ENCODE results near the gene CPNE2. TPM values are rescaled to one million over a fixed set of nuclear protein-coding genes. Genes with fewer than 3 reads are reported as not detected.
A peak's percentile ranks its signal among the peaks of the same experiment; 100 is the strongest.

CPNE2 gene
- total and polyA plus RNA-seq, 4 donors, result 6.8 to 14.6 (median 11.0) TPM

DNA sequence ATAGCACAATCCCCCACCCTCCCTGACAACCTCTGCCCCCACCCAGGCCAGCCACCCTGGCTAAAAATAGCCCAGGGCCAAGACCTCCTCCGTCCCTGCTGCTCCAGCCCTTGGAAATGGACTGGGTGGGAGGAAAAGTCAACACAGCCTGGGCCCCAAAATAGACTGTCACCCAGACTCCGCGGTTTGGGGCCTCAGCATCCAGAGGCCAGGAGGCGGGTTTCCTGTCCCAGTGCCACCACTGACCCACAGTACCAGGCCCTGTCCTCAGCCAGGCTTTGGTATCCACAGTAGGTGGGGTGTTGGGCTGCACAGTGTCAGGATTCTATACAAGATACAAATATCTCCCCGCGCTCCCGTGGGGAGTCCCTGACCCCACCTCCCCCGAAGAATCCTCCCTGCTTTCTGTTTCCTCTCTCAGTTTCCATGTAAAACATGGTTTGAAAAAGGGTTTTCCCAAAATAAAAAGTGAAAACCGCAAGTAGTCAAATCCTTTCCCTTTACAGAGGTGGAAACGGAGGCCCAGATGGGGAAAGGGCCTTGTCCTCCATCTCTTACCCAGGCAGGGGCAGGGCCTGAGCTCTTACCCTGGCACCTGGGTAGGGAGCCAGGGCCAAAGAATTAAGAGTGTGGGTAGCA is 20.1 kb downstream of the CPNE2 start:
- WGBS, result 73% methylated on average over 10 of the region's 10 CpGs

DNA sequence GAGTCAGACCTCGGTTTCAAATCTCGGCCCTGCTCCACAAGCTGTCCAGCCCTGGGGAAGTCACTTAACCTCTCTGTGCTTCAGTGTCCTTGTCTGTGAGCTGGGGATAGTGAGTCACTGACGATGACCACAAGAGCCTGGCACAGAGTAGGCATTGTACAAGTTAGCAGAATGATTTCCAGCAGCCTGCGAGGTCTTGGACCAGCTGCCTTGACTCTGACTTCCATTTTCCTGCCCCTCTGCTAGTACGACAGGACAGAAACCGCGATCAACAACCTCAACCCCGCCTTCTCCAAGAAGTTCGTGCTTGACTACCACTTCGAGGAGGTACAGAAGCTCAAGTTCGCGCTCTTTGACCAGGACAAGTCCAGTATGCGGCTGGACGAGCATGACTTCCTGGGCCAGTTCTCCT is 20.7 kb downstream of the CPNE2 start:
- no peaks in the 10 kb centered on the region for H3K9me3 ChIP-seq (ENCODE audit: control insufficient read depth in 4 of 4, low read length in 3 of 4)
- 89% methylated on average over 14 of the region's 14 CpGs for WGBS
- TF ChIP-seq NR2F2 (IDR thresholded peaks at IDR 0.05), result no peak
- TF ChIP-seq GABPA (IDR thresholded peaks at IDR 0.05 in 1 of 2, conservative IDR thresholded peaks at IDR 0.05 in 1 of 2), result no peak
- no peak for TF ChIP-seq EGR1 (IDR thresholded peaks at IDR 0.05; ENCODE audit: low read depth in 2 of 2)
- no peak for TF ChIP-seq YY1 (IDR thresholded peaks at IDR 0.05)
- TF ChIP-seq, protein P1, sequence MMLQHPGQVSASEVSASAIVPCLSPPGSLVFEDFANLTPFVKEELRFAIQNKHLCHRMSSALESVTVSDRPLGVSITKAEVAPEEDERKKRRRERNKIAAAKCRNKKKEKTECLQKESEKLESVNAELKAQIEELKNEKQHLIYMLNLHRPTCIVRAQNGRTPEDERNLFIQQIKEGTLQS (IDR thresholded peaks at IDR 0.05), result no peak
- TF ChIP-seq SP1 (IDR thresholded peaks at IDR 0.05), result no peak
- TF ChIP-seq FOXA1 (IDR thresholded peaks at IDR 0.05), result no peak
- TF ChIP-seq FOXA2 (IDR thresholded peaks at IDR 0.05), result no peak
- no peak for TF ChIP-seq HNF4G (IDR thresholded peaks at IDR 0.05)
- TF ChIP-seq RAD21 (IDR thresholded peaks at IDR 0.05), result no peak
- TF ChIP-seq, protein P2, sequence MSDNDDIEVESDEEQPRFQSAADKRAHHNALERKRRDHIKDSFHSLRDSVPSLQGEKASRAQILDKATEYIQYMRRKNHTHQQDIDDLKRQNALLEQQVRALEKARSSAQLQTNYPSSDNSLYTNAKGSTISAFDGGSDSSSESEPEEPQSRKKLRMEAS (IDR thresholded peaks at IDR 0.05), result no peak
- TF ChIP-seq RXRA (IDR thresholded peaks at IDR 0.05), result no peak
- no peak for TF ChIP-seq JUND (IDR thresholded peaks at IDR 0.05)
- TF ChIP-seq, protein P3, sequence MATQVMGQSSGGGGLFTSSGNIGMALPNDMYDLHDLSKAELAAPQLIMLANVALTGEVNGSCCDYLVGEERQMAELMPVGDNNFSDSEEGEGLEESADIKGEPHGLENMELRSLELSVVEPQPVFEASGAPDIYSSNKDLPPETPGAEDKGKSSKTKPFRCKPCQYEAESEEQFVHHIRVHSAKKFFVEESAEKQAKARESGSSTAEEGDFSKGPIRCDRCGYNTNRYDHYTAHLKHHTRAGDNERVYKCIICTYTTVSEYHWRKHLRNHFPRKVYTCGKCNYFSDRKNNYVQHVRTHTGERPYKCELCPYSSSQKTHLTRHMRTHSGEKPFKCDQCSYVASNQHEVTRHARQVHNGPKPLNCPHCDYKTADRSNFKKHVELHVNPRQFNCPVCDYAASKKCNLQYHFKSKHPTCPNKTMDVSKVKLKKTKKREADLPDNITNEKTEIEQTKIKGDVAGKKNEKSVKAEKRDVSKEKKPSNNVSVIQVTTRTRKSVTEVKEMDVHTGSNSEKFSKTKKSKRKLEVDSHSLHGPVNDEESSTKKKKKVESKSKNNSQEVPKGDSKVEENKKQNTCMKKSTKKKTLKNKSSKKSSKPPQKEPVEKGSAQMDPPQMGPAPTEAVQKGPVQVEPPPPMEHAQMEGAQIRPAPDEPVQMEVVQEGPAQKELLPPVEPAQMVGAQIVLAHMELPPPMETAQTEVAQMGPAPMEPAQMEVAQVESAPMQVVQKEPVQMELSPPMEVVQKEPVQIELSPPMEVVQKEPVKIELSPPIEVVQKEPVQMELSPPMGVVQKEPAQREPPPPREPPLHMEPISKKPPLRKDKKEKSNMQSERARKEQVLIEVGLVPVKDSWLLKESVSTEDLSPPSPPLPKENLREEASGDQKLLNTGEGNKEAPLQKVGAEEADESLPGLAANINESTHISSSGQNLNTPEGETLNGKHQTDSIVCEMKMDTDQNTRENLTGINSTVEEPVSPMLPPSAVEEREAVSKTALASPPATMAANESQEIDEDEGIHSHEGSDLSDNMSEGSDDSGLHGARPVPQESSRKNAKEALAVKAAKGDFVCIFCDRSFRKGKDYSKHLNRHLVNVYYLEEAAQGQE (IDR thresholded peaks at IDR 0.05), result no peak
- no peak overlapping the region for H3K4me3 ChIP-seq (ENCODE audit: low read depth in 1 of 3, low read length in 3 of 3)
- H3K4me1 ChIP-seq (ENCODE audit: control insufficient read depth in 4 of 4, insufficient read depth in 4 of 4, low read length in 3 of 4), result peaks cover 0 to 5% (median 0%) of the 10 kb centered on the region in 4 donors
- H3K27me3 ChIP-seq (ENCODE audit: control insufficient read depth in 4 of 4, insufficient read depth in 4 of 4, low read length in 3 of 4), result no peaks in the 10 kb centered on the region
- H3K9ac ChIP-seq (ENCODE audit: low read depth in 1 of 2, low read length in 2 of 2), result no peak overlapping the region
- no peak for DNase-seq (ENCODE audit: low spot score)
- no peaks in the 10 kb centered on the region for H3K36me3 ChIP-seq (ENCODE audit: control insufficient read depth in 4 of 4, insufficient read depth in 3 of 4, low read depth in 1 of 4, low read length in 3 of 4)
- no peak overlapping the region for H3K27ac ChIP-seq (ENCODE audit: low read depth in 1 of 2, low read length in 2 of 2)

More for the DNA sequence above, 20.1 kb downstream of the CPNE2 start:
- Histone ChIP-seq H3K27me3 (ENCODE audit: control insufficient read depth in 4 of 4, insufficient read depth in 4 of 4, low read length in 3 of 4) (no peaks in the 10 kb centered on the region), H3K36me3 (ENCODE audit: control insufficient read depth in 4 of 4, insufficient read depth in 3 of 4, low read depth in 1 of 4, low read length in 3 of 4) (no peaks in the 10 kb centered on the region), H3K9me3 (ENCODE audit: control insufficient read depth in 4 of 4, low read length in 3 of 4) (no peaks in the 10 kb centered on the region), H3K9ac (ENCODE audit: low read depth in 1 of 2, low read length in 2 of 2) (no peak overlapping the region), H3K27ac (ENCODE audit: low read depth in 1 of 2, low read length in 2 of 2) (no peak overlapping the region), H3K4me3 (ENCODE audit: low read depth in 1 of 3, low read length in 3 of 3) (no peak overlapping the region), H3K4me1 (ENCODE audit: control insufficient read depth in 4 of 4, insufficient read depth in 4 of 4, low read length in 3 of 4) (peaks cover 0 to 5% (median 0%) of the 10 kb centered on the region in 4 donors)
- TF ChIP-seq TAF1 (conservative IDR thresholded peaks at IDR 0.05) (no peak), RXRA (IDR thresholded peaks at IDR 0.05) (no peak), HNF4G (IDR thresholded peaks at IDR 0.05) (no peak), NR2F2 (IDR thresholded peaks at IDR 0.05) (peak; percentile 53), EGR1 (IDR thresholded peaks at IDR 0.05; ENCODE audit: low read depth in 2 of 2) (no peak), RAD21 (IDR thresholded peaks at IDR 0.05) (no peak)
- no peak for DNase-seq (ENCODE audit: low spot score)

DNA sequence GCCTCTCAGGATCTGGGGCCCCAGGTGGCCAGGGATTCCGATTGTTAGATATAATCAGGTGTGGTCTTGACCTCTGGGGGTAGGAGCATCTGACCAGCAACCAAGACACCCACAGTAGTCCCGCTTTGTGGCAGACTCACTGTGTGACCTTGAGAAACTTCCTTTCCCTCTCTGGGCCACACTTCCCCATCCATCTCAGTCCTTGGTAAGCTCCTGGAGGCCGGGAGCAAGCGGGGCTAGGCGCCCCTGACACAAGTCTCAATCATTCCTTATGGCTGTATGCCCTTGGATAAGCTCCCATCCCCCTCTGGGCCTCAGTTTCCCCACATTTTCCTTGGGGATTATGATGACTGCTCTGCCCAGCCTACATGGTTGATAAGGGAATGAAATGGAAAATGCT is 21.3 kb downstream of the CPNE2 start:
- WGBS, result 93% methylated on average over 5 of the region's 5 CpGs
- no peak for DNase-seq (ENCODE audit: low spot score)
- Histone ChIP-seq H3K9ac (ENCODE audit: low read depth in 1 of 2, low read length in 2 of 2) (no peak overlapping the region), H3K27ac (ENCODE audit: low read depth in 1 of 2, low read length in 2 of 2) (no peak overlapping the region), H3K36me3 (ENCODE audit: control insufficient read depth in 4 of 4, insufficient read depth in 3 of 4, low read depth in 1 of 4, low read length in 3 of 4) (no peaks in the 10 kb centered on the region), H3K4me3 (ENCODE audit: low read depth in 1 of 3, low read length in 3 of 3) (no peak overlapping the region), H3K9me3 (ENCODE audit: control insufficient read depth in 4 of 4, low read length in 3 of 4) (no peaks in the 10 kb centered on the region), H3K4me1 (ENCODE audit: control insufficient read depth in 4 of 4, insufficient read depth in 4 of 4, low read length in 3 of 4) (peaks cover 0 to 5% (median 0%) of the 10 kb centered on the region in 4 donors), H3K27me3 (ENCODE audit: control insufficient read depth in 4 of 4, insufficient read depth in 4 of 4, low read length in 3 of 4) (no peaks in the 10 kb centered on the region)
- TF ChIP-seq, protein P1 (IDR thresholded peaks at IDR 0.05), result no peak
- TF ChIP-seq FOXA2 (IDR thresholded peaks at IDR 0.05), result no peak
- TF ChIP-seq, protein P4, sequence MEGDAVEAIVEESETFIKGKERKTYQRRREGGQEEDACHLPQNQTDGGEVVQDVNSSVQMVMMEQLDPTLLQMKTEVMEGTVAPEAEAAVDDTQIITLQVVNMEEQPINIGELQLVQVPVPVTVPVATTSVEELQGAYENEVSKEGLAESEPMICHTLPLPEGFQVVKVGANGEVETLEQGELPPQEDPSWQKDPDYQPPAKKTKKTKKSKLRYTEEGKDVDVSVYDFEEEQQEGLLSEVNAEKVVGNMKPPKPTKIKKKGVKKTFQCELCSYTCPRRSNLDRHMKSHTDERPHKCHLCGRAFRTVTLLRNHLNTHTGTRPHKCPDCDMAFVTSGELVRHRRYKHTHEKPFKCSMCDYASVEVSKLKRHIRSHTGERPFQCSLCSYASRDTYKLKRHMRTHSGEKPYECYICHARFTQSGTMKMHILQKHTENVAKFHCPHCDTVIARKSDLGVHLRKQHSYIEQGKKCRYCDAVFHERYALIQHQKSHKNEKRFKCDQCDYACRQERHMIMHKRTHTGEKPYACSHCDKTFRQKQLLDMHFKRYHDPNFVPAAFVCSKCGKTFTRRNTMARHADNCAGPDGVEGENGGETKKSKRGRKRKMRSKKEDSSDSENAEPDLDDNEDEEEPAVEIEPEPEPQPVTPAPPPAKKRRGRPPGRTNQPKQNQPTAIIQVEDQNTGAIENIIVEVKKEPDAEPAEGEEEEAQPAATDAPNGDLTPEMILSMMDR (IDR thresholded peaks at IDR 0.05; ENCODE audit: low read depth, low read length, missing input control), result no peak
- TF ChIP-seq HNF4A (conservative IDR thresholded peaks at IDR 0.05), result no peak
- TF ChIP-seq TAF1 (conservative IDR thresholded peaks at IDR 0.05), result no peak
- TF ChIP-seq FOXA1 (IDR thresholded peaks at IDR 0.05), result no peak
- no peak for TF ChIP-seq NR2F2 (IDR thresholded peaks at IDR 0.05)
- no peak for TF ChIP-seq YY1 (IDR thresholded peaks at IDR 0.05)
- no peak for TF ChIP-seq GABPA (IDR thresholded peaks at IDR 0.05 in 1 of 2, conservative IDR thresholded peaks at IDR 0.05 in 1 of 2)
- no peak for TF ChIP-seq RXRA (IDR thresholded peaks at IDR 0.05)
- TF ChIP-seq, protein P5, sequence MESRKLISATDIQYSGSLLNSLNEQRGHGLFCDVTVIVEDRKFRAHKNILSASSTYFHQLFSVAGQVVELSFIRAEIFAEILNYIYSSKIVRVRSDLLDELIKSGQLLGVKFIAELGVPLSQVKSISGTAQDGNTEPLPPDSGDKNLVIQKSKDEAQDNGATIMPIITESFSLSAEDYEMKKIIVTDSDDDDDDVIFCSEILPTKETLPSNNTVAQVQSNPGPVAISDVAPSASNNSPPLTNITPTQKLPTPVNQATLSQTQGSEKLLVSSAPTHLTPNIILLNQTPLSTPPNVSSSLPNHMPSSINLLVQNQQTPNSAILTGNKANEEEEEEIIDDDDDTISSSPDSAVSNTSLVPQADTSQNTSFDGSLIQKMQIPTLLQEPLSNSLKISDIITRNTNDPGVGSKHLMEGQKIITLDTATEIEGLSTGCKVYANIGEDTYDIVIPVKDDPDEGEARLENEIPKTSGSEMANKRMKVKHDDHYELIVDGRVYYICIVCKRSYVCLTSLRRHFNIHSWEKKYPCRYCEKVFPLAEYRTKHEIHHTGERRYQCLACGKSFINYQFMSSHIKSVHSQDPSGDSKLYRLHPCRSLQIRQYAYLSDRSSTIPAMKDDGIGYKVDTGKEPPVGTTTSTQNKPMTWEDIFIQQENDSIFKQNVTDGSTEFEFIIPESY (IDR thresholded peaks at IDR 0.05), result no peak
- TF ChIP-seq JUND (IDR thresholded peaks at IDR 0.05), result no peak
- TF ChIP-seq, protein P2 (IDR thresholded peaks at IDR 0.05), result no peak
- no peak for TF ChIP-seq SP1 (IDR thresholded peaks at IDR 0.05)
